Retinal pigment epithelial cell (primary cell): ENCODE results near the gene AMZ1.

Experiments
- DNase-seq: peaks from one replicate; pipeline ENCODE4 v3.0.0-alpha.2; 2010; ENCODE audit warnings: low read depth
- H3K4me3 ChIP-seq: 2 replicates; pipeline ENCODE4 v1.5.1; 2011; ENCODE audit warnings: mild to moderate bottlenecking, low read length, control low read depth, moderate library complexity
- TF ChIP-seq, protein P1 (sequence below): conservative IDR thresholded peaks from 2 replicates; pipeline ENCODE4 v1.5.1; 2011; ENCODE audit warnings: low read depth, low read length, control low read depth, inconsistent platforms

Gene AMZ1

DNA sequence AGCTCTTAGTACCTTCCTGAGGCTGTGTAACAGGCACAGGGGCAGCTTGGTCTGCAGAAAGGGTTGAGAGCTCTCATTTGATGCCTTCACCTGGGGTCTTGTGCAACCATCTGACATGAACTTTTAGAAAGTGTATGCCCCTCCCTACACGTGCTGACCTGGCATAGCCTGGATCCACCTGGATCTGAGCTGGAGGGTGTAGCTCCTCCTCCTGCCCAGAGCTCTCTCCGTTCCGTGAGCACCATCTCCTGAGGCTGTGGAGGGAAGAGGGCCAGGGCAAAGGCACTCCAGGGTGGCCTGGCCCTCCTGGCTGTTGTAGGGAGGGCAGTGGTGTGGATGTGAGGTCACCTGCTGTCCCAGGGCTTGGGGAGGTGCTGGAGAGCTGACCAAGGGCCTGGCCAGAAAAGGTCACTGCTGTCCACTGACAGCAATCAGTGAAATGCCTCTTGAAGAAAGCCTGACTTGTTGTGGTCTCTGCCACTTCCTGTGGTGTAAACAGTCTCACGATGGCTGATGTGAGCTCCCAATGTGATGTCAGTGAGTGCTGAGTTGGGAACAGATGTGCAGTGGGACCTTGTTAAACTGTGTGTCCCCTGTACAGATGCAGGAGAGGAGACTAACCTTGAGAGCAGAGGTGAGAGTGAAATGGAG is 23.0 kb downstream of the AMZ1 start:
- no peak for DNase-seq

GRCh38 chr7:2711895-2712675 is 24.1 kb downstream of the AMZ1 start:
- no peak overlapping the region for H3K4me3 ChIP-seq
- TF ChIP-seq, protein P1, sequence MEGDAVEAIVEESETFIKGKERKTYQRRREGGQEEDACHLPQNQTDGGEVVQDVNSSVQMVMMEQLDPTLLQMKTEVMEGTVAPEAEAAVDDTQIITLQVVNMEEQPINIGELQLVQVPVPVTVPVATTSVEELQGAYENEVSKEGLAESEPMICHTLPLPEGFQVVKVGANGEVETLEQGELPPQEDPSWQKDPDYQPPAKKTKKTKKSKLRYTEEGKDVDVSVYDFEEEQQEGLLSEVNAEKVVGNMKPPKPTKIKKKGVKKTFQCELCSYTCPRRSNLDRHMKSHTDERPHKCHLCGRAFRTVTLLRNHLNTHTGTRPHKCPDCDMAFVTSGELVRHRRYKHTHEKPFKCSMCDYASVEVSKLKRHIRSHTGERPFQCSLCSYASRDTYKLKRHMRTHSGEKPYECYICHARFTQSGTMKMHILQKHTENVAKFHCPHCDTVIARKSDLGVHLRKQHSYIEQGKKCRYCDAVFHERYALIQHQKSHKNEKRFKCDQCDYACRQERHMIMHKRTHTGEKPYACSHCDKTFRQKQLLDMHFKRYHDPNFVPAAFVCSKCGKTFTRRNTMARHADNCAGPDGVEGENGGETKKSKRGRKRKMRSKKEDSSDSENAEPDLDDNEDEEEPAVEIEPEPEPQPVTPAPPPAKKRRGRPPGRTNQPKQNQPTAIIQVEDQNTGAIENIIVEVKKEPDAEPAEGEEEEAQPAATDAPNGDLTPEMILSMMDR: no peak
- no peak for DNase-seq

More for the DNA sequence above, 23.0 kb downstream of the AMZ1 start:
- TF ChIP-seq, protein P1: no peak
- H3K4me3 ChIP-seq: no peak overlapping the region

DNA sequence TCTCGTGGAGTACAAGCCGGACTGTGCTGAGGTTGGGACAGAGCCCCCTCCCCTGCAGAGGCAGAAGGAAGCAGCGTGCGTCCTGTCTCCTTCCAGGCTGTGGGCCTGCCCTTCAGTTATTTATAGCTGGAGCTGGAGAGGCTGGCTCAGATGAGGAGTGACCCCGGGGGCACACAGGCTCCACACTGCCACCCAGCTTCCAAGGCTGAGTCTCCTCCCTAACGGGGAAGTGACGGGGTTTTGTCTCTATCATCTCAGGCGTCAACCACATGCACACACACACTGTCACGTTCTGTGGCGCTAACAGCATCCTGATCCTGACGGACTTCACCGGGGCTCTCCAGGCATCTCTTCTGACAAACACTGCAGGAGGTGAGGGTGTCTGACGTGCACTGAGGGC is 25.4 kb downstream of the AMZ1 start:
- TF ChIP-seq, protein P1: no peak
- no peak overlapping the region for H3K4me3 ChIP-seq
- DNase-seq: no peak

- TF ChIP-seq, protein P1: no peak
- H3K4me3 ChIP-seq: no peak overlapping the region
- DNase-seq: no peak
Observed at GRCh38 chr7:2713978-2714377, 26.0 kb downstream of the AMZ1 start.

- TF ChIP-seq, protein P1: no peak
- no peak overlapping the region for H3K4me3 ChIP-seq
- DNase-seq: no peak
Observed at GRCh38 chr7:2714636-2715035, 26.6 kb downstream of the AMZ1 start.

DNA sequence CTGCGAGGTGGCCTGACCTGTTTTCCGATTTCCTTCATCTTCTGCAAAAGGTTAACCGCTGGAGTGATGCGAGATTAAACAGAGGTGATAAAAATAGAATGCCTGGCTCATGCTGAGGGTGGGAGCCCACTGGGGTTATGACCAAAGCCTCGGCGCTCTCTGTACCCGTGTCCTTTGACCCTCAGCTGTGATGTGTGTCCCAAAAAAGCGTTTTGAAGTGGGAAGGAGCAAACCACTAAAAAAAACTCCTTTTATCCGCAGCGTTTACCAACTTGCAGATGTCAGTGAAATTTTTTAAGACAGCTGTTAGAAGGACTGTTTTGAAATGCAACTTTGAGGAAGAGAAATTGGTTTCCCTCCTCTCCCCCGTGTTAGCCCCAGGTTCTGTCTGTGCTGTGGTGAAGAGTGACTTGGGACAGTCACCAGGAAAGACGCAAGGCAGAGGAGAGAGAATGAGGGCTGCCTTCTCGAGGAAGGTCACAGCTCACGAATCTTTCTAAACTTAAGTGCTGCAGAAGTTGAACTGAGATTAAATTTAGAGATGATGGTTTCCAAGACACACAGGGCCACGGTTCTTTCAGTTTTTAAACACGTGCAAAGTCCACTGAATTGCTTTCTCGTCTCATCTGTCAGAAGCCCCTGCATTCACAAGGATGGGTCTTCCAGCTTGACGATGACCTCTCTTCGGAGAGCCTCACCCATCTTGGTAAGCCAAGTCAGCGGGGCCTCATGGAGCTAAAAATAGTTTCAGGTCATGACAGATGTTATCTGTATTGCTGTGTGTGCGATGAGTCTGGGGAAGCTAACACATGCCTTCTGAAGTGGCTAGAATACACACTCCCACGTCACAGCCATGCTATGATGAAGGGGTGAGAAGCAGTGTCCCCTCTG is 27.6 kb downstream of the AMZ1 start:
- H3K4me3 ChIP-seq: no peak overlapping the region
- TF ChIP-seq, protein P1: no peak
- DNase-seq: no peak
